Activated naive CD4-positive, alpha-beta T cell treated with anti-CD3 and anti-CD28 coated beads, Interleukin-2, amount 50 U/mL, for 72 hours (primary cell): ENCODE data around the gene KIF6. TPM values are rescaled to one million over a fixed set of nuclear protein-coding genes. Genes with fewer than 3 reads are reported as not detected.
A peak's percentile ranks its signal among the peaks of the same experiment; 100 is the strongest.

ENCODE experiments used
- ATAC-seq, 2 donors: fragments of 150-1000 bp; cut with Tn5 transposase; 2 replicates each; pipeline ENCODE4 v1.10.0; 2021; ENCODE audit warnings: mild to moderate bottlenecking in 2 of 2, moderate library complexity in 2 of 2
- DNase-seq, 2 donors: peaks; one replicate each; pipeline ENCODE4 v3.0.0; 2021 to 2022; ENCODE audit warnings: low spot score in 2 of 2
- H3K27ac Mint-ChIP-seq, 2 donors: one replicate each; pipeline ENCODE4 v1.8.0; 2022; ENCODE audit warnings: mild to moderate bottlenecking in 2 of 2, mixed read lengths in 2 of 2
- H3K36me3 Mint-ChIP-seq, 2 donors: one replicate each; pipeline ENCODE4 v1.8.0; 2022; ENCODE audit warnings: mixed read lengths in 2 of 2
- H3K9me3 Mint-ChIP-seq, 2 donors: one replicate each; pipeline ENCODE4 v1.8.0; 2022; ENCODE audit warnings: mixed read lengths in 2 of 2
- total RNA-seq, 2 donors: library from RNA; stranded (reverse); gene quantifications; one replicate each; pipeline ENCODE4 v1.2.3, GENCODE V29; 2022

The KIF6 gene
- total RNA-seq, 2 donors from 2014 or later = 0.16 to 0.29 TPM

- Mint-ChIP-seq H3K27ac (no peak overlapping the region), H3K9me3 (no peaks in the 10 kb centered on the region), H3K36me3 (no peaks in the 10 kb centered on the region)
- ATAC-seq (no peak), DNase-seq (no peak)
Observed at GRCh38 chr6:39389484-39389767, 335.8 kb downstream of the KIF6 start.

DNA sequence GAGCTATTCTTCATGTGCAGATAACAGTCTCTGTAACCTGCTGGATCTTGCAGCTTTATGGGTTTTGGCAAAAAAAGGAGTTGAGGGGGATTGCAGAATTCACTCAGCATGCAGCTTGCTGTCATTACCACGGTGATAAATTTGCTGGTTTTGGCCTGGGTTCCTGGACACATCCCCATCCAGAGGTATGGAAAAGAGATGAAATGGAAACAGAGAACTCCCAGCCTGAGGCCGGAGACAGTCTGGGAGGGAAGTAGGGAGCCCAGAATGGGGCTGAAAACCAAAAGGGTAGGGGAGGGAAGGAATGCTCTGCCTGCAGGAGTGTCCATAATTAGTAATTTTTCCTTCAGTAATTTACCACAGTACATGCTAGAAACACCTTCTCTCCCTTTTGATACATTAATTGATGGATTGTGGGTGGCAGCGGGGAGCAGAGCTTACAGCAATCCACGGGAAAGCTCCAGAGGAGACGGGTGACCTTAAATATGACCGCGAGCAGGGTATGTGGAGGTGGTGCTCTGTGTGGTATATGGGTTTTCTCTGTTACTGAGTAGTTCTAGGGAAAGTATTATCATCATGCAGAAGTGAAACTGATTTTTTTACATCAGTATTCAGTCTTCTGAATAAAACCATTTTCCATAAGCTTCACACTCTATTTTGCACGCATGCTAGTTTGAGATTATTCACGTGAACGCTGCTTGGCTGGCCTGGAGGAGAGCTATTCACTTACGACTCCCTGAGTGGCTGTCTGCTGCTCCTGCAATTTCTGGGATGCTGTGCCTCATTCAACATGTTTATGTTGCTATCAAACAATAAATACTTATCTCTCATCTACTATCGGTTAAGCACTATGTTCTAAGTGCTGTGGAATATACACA lies 336.4 kb downstream of the KIF6 start:
- Mint-ChIP-seq H3K27ac (no peak overlapping the region), H3K9me3 (no peaks in the 10 kb centered on the region), H3K36me3 (no peaks in the 10 kb centered on the region)
- ATAC-seq (no peak), DNase-seq (no peak)

- DNase-seq (no peak), ATAC-seq (no peak)
- Mint-ChIP-seq H3K9me3 (no peaks in the 10 kb centered on the region), H3K36me3 (no peaks in the 10 kb centered on the region), H3K27ac (no peak overlapping the region)
Observed at GRCh38 chr6:39387785-39388184, 337.4 kb downstream of the KIF6 start.

GRCh38 chr6:39386487-39386886 lies 338.7 kb downstream of the KIF6 start:
- ATAC-seq (no peak), DNase-seq (no peak)
- Mint-ChIP-seq H3K36me3 (no peaks in the 10 kb centered on the region), H3K9me3 (no peaks in the 10 kb centered on the region), H3K27ac (no peak overlapping the region)

- DNase-seq = no peak
- Mint-ChIP-seq H3K27ac (no peak overlapping the region), H3K36me3 (no peaks in the 10 kb centered on the region)
Observed at GRCh38 chr6:39381550-39382140, 343.6 kb downstream of the KIF6 start.

GRCh38 chr6:39380837-39381549 lies 344.2 kb downstream of the KIF6 start:
- peak in 1 of 2 donors; percentile 67 for ATAC-seq
- Mint-ChIP-seq H3K36me3 (no peaks in the 10 kb centered on the region), H3K27ac (no peak overlapping the region), H3K9me3 (no peaks in the 10 kb centered on the region)
- no peak for DNase-seq

More at GRCh38 chr6:39381550-39382140, 343.6 kb downstream of the KIF6 start:
- no peaks in the 10 kb centered on the region for H3K9me3 Mint-ChIP-seq
- ATAC-seq = no peak

DNA sequence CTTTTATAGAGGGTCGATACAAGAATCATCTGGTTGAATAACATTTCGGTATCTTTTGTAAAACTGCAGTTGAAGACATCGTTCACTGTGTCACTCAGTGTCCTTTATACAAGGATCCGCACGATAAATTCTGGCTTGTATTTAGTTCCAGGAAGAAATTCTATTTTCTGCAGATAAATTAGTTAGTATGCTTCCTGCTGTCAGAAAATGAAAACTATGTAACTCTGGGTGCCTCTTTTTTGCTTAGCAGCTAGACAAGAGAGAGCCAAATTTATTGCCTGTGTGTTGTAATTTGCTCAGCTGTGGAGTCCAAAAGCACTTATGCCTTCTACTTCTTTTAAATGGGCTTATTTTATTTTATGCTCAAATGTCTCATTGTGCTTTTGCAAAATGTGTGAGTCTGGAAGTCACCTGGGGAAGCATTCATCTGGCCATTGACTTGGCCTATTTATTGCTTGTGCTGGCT lies 346.2 kb downstream of the KIF6 start:
- H3K9me3 Mint-ChIP-seq = no peaks in the 10 kb centered on the region
- DNase-seq (no peak), ATAC-seq (no peak)
- H3K27ac Mint-ChIP-seq = no peak overlapping the region
- no peaks in the 10 kb centered on the region for H3K36me3 Mint-ChIP-seq

DNA sequence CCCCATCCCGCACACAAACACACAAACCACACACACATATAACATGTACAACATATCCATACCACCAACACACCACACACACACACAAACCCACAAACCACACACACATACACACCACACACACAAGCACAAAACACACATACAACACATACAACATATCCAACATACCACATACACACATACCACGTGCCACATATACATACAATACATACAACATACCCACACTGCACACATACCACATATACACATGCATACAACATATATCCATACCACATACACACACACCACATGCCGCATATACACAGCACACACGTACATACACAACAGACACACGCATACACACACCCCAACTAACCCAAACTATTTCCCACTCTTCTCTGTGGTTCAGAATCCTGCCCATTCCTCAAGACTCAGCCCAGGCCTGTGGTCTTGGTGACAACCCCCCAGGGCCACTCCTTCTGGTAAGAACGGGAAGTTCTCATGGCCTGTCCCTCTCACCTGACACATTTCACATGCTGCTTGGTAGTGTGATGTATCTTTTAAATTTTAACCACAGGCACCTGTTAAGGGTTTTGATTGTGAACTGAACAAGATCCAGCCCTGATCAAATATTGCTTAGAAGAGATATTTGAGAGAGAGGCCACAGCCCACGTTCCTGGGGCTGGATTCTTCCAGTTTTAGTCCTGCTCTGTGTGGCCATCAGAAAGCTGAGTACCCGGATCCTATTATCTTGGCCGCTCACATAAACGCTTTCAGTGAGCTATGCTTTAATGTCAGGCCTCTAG lies 346.8 kb downstream of the KIF6 start:
- no peaks in the 10 kb centered on the region for H3K9me3 Mint-ChIP-seq
- no peak for DNase-seq
- ATAC-seq = no peak
- H3K36me3 Mint-ChIP-seq = no peaks in the 10 kb centered on the region
- no peak overlapping the region for H3K27ac Mint-ChIP-seq

- Mint-ChIP-seq H3K9me3 (no peaks in the 10 kb centered on the region), H3K27ac (no peak overlapping the region), H3K36me3 (no peaks in the 10 kb centered on the region)
- ATAC-seq (no peak), DNase-seq (no peak)
Observed at GRCh38 chr6:39377539-39377950, 347.7 kb downstream of the KIF6 start.

GRCh38 chr6:39375405-39375804 lies 349.8 kb downstream of the KIF6 start:
- Mint-ChIP-seq H3K27ac (no peak overlapping the region), H3K9me3 (no peaks in the 10 kb centered on the region), H3K36me3 (no peaks in the 10 kb centered on the region)
- no peak for DNase-seq
- no peak for ATAC-seq

DNA sequence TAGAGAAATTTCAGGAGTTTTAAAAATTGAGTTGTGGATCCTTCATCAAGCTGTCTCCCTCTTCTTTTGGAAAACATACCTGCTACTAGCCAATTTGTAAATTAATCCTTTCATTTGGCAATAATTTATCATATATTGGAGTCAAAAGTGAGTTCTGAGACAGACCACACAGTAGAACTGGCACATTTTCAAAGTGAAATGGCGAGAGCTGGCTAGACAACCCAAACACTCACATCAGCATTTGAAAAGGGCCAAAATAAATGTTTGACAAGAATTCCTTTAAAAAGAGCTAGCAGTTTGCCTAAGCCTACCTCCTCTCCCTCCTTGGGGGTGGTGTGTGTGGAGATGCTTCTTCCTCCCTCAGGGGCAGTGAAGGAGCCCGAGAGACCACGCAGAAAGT lies 354.8 kb downstream of the KIF6 start:
- DNase-seq = no peak
- no peaks in the 10 kb centered on the region for H3K9me3 Mint-ChIP-seq
- H3K36me3 Mint-ChIP-seq = no peaks in the 10 kb centered on the region
- ATAC-seq = no peak
- H3K27ac Mint-ChIP-seq = no peak overlapping the region

DNA sequence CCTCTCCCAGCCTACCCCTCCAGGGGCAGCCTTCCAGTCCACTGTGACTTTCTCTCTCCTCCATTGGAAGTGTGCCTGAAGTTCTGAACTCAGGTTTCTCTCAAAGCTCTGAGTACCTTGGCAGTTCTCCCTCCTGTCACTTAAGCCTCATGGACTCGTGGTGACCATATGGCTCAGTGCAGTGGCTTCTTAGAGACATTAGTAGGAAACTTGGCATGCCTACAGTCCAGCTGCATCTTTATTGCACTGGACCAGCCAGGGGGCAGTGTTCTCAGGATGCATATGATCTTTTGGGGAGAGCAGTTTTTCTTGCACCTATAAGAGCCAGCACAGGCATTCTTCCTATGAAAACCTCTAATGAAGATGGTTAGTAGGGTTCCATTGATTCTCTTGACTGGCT lies 355.2 kb downstream of the KIF6 start:
- Mint-ChIP-seq H3K9me3 (no peaks in the 10 kb centered on the region), H3K36me3 (no peaks in the 10 kb centered on the region), H3K27ac (no peak overlapping the region)
- ATAC-seq (no peak), DNase-seq (no peak)

GRCh38 chr6:39367700-39368099 lies 357.5 kb downstream of the KIF6 start:
- H3K9me3 Mint-ChIP-seq = no peaks in the 10 kb centered on the region
- DNase-seq (no peak), ATAC-seq (no peak)
- H3K27ac Mint-ChIP-seq = no peak overlapping the region
- H3K36me3 Mint-ChIP-seq = no peaks in the 10 kb centered on the region

GRCh38 chr6:39366931-39367618 lies 358.1 kb downstream of the KIF6 start:
- Mint-ChIP-seq H3K9me3 (no peaks in the 10 kb centered on the region), H3K27ac (no peak overlapping the region), H3K36me3 (no peaks in the 10 kb centered on the region)
- DNase-seq (no peak), ATAC-seq (no peak)

- ATAC-seq (no peak), DNase-seq (no peak)
- Mint-ChIP-seq H3K27ac (no peak overlapping the region), H3K36me3 (no peaks in the 10 kb centered on the region), H3K9me3 (no peaks in the 10 kb centered on the region)
Observed at GRCh38 chr6:39365281-39366074, 359.7 kb downstream of the KIF6 start.

GRCh38 chr6:39363280-39363679 lies 361.9 kb downstream of the KIF6 start:
- no peak for DNase-seq
- no peak overlapping the region for H3K27ac Mint-ChIP-seq
- ATAC-seq = no peak
- no peaks in the 10 kb centered on the region for H3K9me3 Mint-ChIP-seq
- no peaks in the 10 kb centered on the region for H3K36me3 Mint-ChIP-seq
